ENCODE results near the gene VPS35. TPM values are rescaled to one million over a fixed set of nuclear protein-coding genes. Genes with fewer than 3 reads are reported as not detected.

VPS35 gene
- total RNA-seq, 1 experiment from 2014 or later, result 181 TPM

DNA sequence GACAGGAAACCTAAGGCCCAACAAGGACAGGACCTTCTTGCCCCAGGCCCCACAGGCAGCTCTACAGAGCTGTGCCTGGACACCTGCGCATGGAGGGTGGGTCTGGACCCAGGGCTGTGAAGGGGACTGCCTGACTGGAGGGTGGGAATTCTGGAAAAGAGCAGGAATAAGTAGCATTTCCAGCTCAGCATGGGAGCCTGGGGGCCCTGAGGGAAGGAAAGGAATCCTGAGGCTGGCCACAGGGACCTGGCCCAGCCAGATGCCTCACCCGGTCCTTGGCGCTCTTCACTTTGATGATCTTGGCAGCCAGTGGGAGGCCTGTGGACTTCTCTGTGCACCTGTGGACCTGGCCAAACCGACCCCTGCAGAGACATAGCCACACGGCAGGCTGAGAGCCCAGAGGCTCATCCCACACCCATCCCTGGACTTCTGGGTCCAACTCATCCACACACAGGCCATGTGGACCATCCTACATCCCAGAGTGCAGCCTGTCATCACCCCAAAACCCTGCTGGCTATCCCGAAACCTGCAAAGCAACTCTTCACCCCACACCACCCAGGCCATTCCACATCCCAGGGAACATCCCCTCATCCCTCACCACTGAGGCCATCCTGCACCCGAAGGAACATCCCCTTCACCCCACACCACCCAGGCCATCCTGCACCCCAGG lies 40.5 kb upstream of the VPS35 start:
- peaks cover 48% of the 10 kb centered on the region for H3K27me3 Mint-ChIP-seq (ENCODE audit: unreplicated experiment)
- H3K9me3 Mint-ChIP-seq (ENCODE audit: low read depth, unreplicated experiment), result no peaks in the 10 kb centered on the region
- intact Hi-C loops (cut with micrococcal nuclease; ENCODE audit: unreplicated experiment), result no loop called here
- no peak overlapping the region for H3K4me3 Mint-ChIP-seq (ENCODE audit: low read depth, unreplicated experiment)
- no peaks in the 10 kb centered on the region for H3K4me1 Mint-ChIP-seq (ENCODE audit: low read depth, unreplicated experiment)
- TF ChIP-seq, protein P1, sequence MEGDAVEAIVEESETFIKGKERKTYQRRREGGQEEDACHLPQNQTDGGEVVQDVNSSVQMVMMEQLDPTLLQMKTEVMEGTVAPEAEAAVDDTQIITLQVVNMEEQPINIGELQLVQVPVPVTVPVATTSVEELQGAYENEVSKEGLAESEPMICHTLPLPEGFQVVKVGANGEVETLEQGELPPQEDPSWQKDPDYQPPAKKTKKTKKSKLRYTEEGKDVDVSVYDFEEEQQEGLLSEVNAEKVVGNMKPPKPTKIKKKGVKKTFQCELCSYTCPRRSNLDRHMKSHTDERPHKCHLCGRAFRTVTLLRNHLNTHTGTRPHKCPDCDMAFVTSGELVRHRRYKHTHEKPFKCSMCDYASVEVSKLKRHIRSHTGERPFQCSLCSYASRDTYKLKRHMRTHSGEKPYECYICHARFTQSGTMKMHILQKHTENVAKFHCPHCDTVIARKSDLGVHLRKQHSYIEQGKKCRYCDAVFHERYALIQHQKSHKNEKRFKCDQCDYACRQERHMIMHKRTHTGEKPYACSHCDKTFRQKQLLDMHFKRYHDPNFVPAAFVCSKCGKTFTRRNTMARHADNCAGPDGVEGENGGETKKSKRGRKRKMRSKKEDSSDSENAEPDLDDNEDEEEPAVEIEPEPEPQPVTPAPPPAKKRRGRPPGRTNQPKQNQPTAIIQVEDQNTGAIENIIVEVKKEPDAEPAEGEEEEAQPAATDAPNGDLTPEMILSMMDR (IDR thresholded peaks at IDR 0.05; ENCODE audit: unreplicated experiment), result no peak
- no peaks in the 10 kb centered on the region for H3K36me3 Mint-ChIP-seq (ENCODE audit: insufficient read depth, unreplicated experiment)
- H3K27ac Mint-ChIP-seq (ENCODE audit: unreplicated experiment), result no peak overlapping the region
- DNase-seq, result no peak
- BruUV-seq (replicated peaks), result no TSS peak
- CTCF ChIA-PET, result no interaction called here

DNA sequence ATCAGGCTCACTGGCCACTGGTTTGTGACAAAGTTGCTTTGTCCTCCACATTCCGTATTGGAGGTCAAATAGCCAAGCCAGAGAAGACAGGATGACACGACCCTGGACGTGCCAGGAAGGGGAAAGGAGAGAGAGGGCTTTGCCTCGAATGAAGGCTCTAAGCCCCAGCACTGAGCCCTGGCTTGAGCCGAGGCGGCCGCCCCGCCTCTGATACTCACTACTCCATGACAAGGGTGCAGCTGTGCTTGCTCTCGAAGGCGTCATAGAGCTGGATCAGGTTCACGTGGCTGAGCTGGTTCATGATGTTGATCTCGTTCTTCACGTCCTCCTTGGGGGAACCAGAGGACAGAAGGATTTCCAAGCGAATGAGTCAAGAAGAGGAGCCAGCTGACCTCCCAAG lies 39.8 kb upstream of the VPS35 start:
- CTCF ChIA-PET, result no interaction called here

DNA sequence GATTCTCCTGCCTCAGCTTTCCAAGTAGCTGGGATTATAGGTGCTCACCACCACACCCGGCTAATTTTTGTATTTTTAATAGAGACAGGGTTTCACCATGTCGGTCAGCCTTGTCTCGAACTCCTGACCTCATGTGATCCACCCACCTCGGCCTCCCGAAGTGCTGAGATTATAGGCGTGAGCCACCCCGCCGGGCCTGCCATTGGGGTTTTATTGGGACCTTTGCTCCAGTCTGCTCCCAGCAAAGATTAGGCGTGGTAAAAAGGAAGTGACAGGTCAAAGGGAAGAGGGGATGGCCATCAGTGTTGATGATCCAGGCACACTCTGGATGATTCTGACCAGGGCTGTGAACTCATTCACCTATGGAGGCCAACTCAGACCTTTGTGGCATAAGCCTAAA lies 38.7 kb upstream of the VPS35 start:
- Mint-ChIP-seq H3K4me1 (ENCODE audit: low read depth, unreplicated experiment) (no peaks in the 10 kb centered on the region), H3K4me3 (ENCODE audit: low read depth, unreplicated experiment) (no peak overlapping the region), H3K9me3 (ENCODE audit: low read depth, unreplicated experiment) (no peaks in the 10 kb centered on the region), H3K27ac (ENCODE audit: unreplicated experiment) (no peak overlapping the region), H3K27me3 (ENCODE audit: unreplicated experiment) (peaks cover 32% of the 10 kb centered on the region), H3K36me3 (ENCODE audit: insufficient read depth, unreplicated experiment) (no peaks in the 10 kb centered on the region)
- no peak for DNase-seq
- CTCF ChIA-PET, result no interaction called here
- no TSS peak for BruUV-seq (replicated peaks)
- intact Hi-C loops (cut with micrococcal nuclease; ENCODE audit: unreplicated experiment), result no loop called here
- TF ChIP-seq, protein P1 (IDR thresholded peaks at IDR 0.05; ENCODE audit: unreplicated experiment), result no peak

More for the DNA sequence above, 39.8 kb upstream of the VPS35 start:
- no TSS peak for BruUV-seq (replicated peaks)
- H3K9me3 Mint-ChIP-seq (ENCODE audit: low read depth, unreplicated experiment), result no peaks in the 10 kb centered on the region
- H3K4me1 Mint-ChIP-seq (ENCODE audit: low read depth, unreplicated experiment), result no peaks in the 10 kb centered on the region
- no peak overlapping the region for H3K27ac Mint-ChIP-seq (ENCODE audit: unreplicated experiment)
- H3K4me3 Mint-ChIP-seq (ENCODE audit: low read depth, unreplicated experiment), result no peak overlapping the region
- no peak for DNase-seq
- H3K36me3 Mint-ChIP-seq (ENCODE audit: insufficient read depth, unreplicated experiment), result no peaks in the 10 kb centered on the region
- TF ChIP-seq, protein P1 (IDR thresholded peaks at IDR 0.05; ENCODE audit: unreplicated experiment), result no peak
- intact Hi-C loops (cut with micrococcal nuclease; ENCODE audit: unreplicated experiment), result no loop called here
- peaks cover 42% of the 10 kb centered on the region for H3K27me3 Mint-ChIP-seq (ENCODE audit: unreplicated experiment)

DNA sequence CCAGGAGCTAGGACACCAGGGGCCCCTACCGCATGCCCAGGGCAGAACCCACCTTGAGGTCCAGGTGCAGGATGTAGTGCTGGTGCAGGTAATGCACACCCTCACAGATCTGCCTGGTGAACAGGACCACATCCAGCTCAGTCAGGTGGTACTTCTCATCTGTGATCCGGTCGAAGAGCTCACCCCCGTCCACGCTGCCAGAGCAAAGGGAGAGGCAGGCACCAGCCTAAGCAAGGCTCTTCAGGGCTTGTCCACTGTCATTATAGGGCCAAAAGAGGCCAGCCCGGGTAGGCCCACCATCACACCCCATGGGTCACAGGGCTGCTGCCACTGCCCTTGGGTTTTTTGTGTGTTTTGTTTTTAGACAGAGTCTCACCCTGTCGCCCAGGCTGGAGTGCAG lies 38.2 kb upstream of the VPS35 start:
- DNase-seq, result no peak
- H3K36me3 Mint-ChIP-seq (ENCODE audit: insufficient read depth, unreplicated experiment), result no peaks in the 10 kb centered on the region
- CTCF ChIA-PET, result no interaction called here
- TF ChIP-seq, protein P1 (IDR thresholded peaks at IDR 0.05; ENCODE audit: unreplicated experiment), result no peak
- no peak overlapping the region for H3K27ac Mint-ChIP-seq (ENCODE audit: unreplicated experiment)
- intact Hi-C loops (cut with micrococcal nuclease; ENCODE audit: unreplicated experiment), result no loop called here
- H3K27me3 Mint-ChIP-seq (ENCODE audit: unreplicated experiment), result peaks cover 28% of the 10 kb centered on the region
- no peaks in the 10 kb centered on the region for H3K9me3 Mint-ChIP-seq (ENCODE audit: low read depth, unreplicated experiment)
- no peaks in the 10 kb centered on the region for H3K4me1 Mint-ChIP-seq (ENCODE audit: low read depth, unreplicated experiment)
- BruUV-seq (replicated peaks), result no TSS peak
- no peak overlapping the region for H3K4me3 Mint-ChIP-seq (ENCODE audit: low read depth, unreplicated experiment)

All from Calu3 (cell line).